ENCODE results near the gene GPC6.

The GPC6 gene

DNA sequence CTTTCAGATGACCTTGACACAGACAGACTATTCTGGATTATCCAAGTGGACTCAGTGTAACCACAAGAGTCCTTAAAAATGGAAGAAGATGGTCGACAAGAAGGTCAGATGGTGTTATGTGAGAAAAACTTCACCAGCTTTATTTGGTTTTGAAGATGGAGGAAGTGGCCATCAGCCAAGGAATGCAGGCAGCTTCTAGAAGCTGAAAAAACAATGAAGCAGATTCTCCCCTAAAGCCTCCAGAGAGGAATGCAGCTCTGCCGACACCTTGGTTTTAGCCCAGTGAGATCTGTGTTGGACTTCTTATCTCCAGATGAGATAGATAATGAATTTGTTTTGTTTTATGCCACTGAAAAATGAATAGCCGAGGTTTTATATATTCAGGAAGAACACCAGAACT is 751.4 kb downstream of the GPC6 start:
- no peak for DNase-seq (ENCODE audit: low read depth in 1 of 2, low spot score in 1 of 2)
- Histone ChIP-seq H3K27me3 (ENCODE audit: insufficient read depth, poor library complexity, severe bottlenecking) (no peaks in the 10 kb centered on the region), H3K27ac (replicated peaks) (no peak overlapping the region), H3K4me3 (replicated peaks; ENCODE audit: insufficient read depth, low read length) (no peak overlapping the region)
- TF ChIP-seq, protein P1, sequence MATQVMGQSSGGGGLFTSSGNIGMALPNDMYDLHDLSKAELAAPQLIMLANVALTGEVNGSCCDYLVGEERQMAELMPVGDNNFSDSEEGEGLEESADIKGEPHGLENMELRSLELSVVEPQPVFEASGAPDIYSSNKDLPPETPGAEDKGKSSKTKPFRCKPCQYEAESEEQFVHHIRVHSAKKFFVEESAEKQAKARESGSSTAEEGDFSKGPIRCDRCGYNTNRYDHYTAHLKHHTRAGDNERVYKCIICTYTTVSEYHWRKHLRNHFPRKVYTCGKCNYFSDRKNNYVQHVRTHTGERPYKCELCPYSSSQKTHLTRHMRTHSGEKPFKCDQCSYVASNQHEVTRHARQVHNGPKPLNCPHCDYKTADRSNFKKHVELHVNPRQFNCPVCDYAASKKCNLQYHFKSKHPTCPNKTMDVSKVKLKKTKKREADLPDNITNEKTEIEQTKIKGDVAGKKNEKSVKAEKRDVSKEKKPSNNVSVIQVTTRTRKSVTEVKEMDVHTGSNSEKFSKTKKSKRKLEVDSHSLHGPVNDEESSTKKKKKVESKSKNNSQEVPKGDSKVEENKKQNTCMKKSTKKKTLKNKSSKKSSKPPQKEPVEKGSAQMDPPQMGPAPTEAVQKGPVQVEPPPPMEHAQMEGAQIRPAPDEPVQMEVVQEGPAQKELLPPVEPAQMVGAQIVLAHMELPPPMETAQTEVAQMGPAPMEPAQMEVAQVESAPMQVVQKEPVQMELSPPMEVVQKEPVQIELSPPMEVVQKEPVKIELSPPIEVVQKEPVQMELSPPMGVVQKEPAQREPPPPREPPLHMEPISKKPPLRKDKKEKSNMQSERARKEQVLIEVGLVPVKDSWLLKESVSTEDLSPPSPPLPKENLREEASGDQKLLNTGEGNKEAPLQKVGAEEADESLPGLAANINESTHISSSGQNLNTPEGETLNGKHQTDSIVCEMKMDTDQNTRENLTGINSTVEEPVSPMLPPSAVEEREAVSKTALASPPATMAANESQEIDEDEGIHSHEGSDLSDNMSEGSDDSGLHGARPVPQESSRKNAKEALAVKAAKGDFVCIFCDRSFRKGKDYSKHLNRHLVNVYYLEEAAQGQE (IDR thresholded peaks at IDR 0.05; ENCODE audit: insufficient replicate concordance, low read depth) = no peak
- TF ChIP-seq POLR2AphosphoS5 (IDR thresholded peaks at IDR 0.05; ENCODE audit: low read depth) (no peak), SPI1 (IDR thresholded peaks at IDR 0.05; ENCODE audit: borderline replicate concordance, low read depth) (no peak), GABPA (IDR thresholded peaks at IDR 0.05; ENCODE audit: low read depth) (no peak)
- TF ChIP-seq, protein P2, sequence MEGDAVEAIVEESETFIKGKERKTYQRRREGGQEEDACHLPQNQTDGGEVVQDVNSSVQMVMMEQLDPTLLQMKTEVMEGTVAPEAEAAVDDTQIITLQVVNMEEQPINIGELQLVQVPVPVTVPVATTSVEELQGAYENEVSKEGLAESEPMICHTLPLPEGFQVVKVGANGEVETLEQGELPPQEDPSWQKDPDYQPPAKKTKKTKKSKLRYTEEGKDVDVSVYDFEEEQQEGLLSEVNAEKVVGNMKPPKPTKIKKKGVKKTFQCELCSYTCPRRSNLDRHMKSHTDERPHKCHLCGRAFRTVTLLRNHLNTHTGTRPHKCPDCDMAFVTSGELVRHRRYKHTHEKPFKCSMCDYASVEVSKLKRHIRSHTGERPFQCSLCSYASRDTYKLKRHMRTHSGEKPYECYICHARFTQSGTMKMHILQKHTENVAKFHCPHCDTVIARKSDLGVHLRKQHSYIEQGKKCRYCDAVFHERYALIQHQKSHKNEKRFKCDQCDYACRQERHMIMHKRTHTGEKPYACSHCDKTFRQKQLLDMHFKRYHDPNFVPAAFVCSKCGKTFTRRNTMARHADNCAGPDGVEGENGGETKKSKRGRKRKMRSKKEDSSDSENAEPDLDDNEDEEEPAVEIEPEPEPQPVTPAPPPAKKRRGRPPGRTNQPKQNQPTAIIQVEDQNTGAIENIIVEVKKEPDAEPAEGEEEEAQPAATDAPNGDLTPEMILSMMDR (IDR thresholded peaks at IDR 0.05; ENCODE audit: insufficient read depth, low read length) = no peak

DNA sequence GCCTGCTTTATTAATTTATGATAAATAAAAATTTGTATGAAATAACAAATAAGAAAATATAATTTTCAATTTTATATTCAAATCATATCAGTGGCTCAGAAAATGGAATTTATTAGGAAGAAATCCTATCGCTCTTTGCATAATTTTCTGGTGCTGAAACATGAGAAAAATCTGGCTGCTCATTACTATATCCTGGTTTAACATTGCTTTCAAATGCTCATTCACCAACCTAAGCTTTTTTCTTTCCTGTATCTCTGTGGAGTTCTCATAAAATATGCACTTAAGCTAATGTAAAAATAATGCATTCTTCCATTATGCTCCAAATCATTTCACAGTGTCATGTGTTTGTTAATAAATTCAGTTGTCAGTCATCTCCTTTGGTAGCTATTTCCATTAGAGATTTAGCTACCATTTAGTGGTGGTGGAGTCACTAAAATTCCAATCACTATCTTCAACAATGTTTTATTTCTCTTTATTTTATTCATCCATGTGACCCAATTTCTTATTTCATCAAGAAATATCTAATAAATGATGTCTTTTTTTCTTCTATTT is 754.9 kb downstream of the GPC6 start:
- Histone ChIP-seq H3K27ac (replicated peaks) (no peak overlapping the region), H3K4me3 (replicated peaks; ENCODE audit: insufficient read depth, low read length) (no peak overlapping the region), H3K27me3 (ENCODE audit: insufficient read depth, poor library complexity, severe bottlenecking) (no peaks in the 10 kb centered on the region)
- DNase-seq (ENCODE audit: low read depth in 1 of 2, low spot score in 1 of 2) = no peak
- TF ChIP-seq, protein P1 (IDR thresholded peaks at IDR 0.05; ENCODE audit: insufficient replicate concordance, low read depth) = no peak
- TF ChIP-seq SPI1 (IDR thresholded peaks at IDR 0.05; ENCODE audit: borderline replicate concordance, low read depth) = no peak
- no peak for TF ChIP-seq GABPA (IDR thresholded peaks at IDR 0.05; ENCODE audit: low read depth)
- no peak for TF ChIP-seq POLR2AphosphoS5 (IDR thresholded peaks at IDR 0.05; ENCODE audit: low read depth)

DNA sequence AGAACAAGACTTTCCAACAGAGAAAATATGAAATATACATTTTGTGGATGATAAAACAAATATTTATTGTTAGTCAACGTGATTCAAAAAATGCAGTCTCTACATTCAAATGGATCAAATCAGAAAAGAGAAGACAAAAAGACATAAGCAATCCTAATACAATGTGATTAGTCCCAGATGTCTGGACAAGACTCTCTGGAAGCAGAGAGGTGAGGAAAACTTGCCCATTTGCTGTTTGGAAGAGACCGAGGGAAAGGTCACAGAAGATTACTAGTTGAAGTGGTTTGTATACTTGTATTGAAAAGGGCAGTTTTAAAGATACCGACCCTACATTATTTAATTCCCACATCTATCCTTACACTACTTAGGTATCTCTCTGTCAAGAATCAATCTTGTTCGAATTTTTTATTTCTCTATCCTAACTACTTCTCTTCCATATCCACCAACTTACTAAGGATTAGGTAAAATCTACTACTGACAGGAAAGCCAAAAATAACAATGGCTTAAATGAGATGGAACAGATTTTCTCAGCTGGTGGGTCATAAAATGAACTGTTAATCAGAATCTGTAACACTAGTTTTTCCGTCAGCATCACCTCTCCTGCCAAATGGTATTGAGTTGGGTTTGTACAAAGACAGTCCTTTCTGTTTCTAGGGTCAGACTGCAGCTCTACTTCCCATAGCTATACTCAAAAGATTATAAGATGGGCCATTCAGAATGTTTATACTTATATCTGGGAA is 755.7 kb downstream of the GPC6 start:
- no peak for DNase-seq (ENCODE audit: low read depth in 1 of 2, low spot score in 1 of 2)
- no peak overlapping the region for H3K27ac ChIP-seq (replicated peaks)
- TF ChIP-seq, protein P2 (IDR thresholded peaks at IDR 0.05; ENCODE audit: insufficient read depth, low read length) = no peak
- no peak for TF ChIP-seq POLR2AphosphoS5 (IDR thresholded peaks at IDR 0.05; ENCODE audit: low read depth)
- TF ChIP-seq GABPA (IDR thresholded peaks at IDR 0.05; ENCODE audit: low read depth) = no peak
- no peak for TF ChIP-seq SPI1 (IDR thresholded peaks at IDR 0.05; ENCODE audit: borderline replicate concordance, low read depth)
- TF ChIP-seq, protein P1 (IDR thresholded peaks at IDR 0.05; ENCODE audit: insufficient replicate concordance, low read depth) = no peak
- no peak overlapping the region for H3K4me3 ChIP-seq (replicated peaks; ENCODE audit: insufficient read depth, low read length)
- H3K27me3 ChIP-seq (ENCODE audit: insufficient read depth, poor library complexity, severe bottlenecking) = no peaks in the 10 kb centered on the region

Data from HL-60 (cell line).